Activated CD4-positive, alpha-beta memory T cell treated with anti-CD3 and anti-CD28 coated beads for 36 hours (primary cell): ENCODE data around the gene VGLL3. TPM values are rescaled to one million over a fixed set of nuclear protein-coding genes. Genes with fewer than 3 reads are reported as not detected.

Experiments used
- CTCF ChIA-PET: fragments of 350-600 bp; sonication (Branson Sonifier 250); formaldehyde crosslinking; loops from one replicate; lab custom pipeline; 2021; ENCODE audit warnings: antibody characterized with exemption, inconsistent platforms; lab: Charles Lee
- POLR2A ChIA-PET: fragments of 350-600 bp; sonication (Branson Sonifier 250); formaldehyde crosslinking; loops from one replicate; lab custom pipeline; 2021; ENCODE audit warnings: antibody characterized with exemption; lab: Charles Lee
- DNase-seq: peaks from one replicate; pipeline ENCODE4 v3.0.0-alpha.2; 2020
- H3K27ac Mint-ChIP-seq: one replicate; pipeline ENCODE4 v1.8.0; 2021; ENCODE audit warnings: mixed read lengths
- H3K27me3 Mint-ChIP-seq: one replicate; pipeline ENCODE4 v1.8.0; 2021; ENCODE audit warnings: mixed read lengths
- H3K36me3 Mint-ChIP-seq: one replicate; pipeline ENCODE4 v1.8.0; 2021; ENCODE audit warnings: mixed read lengths
- H3K4me1 Mint-ChIP-seq: one replicate; pipeline ENCODE4 v1.8.0; 2021; ENCODE audit warnings: low read depth, mixed read lengths
- H3K4me3 Mint-ChIP-seq: one replicate; pipeline ENCODE4 v1.8.0; 2021; ENCODE audit warnings: mild to moderate bottlenecking, mixed read lengths
- H3K9me3 Mint-ChIP-seq: one replicate; pipeline ENCODE4 v1.8.0; 2021; ENCODE audit warnings: mixed read lengths
- intact Hi-C: fragments of 100-400 bp; cut with micrococcal nuclease; formaldehyde crosslinking; loops from one replicate; pipeline ENCODE4 v1.15.1; 2023
- total RNA-seq, 2 experiments: library from RNA; stranded (reverse); gene quantifications; one replicate each; pipeline ENCODE4 v1.2.3, GENCODE V29; 2021

The VGLL3 gene
- total RNA-seq, 2 experiments from 2014 or later, result not detected

DNA sequence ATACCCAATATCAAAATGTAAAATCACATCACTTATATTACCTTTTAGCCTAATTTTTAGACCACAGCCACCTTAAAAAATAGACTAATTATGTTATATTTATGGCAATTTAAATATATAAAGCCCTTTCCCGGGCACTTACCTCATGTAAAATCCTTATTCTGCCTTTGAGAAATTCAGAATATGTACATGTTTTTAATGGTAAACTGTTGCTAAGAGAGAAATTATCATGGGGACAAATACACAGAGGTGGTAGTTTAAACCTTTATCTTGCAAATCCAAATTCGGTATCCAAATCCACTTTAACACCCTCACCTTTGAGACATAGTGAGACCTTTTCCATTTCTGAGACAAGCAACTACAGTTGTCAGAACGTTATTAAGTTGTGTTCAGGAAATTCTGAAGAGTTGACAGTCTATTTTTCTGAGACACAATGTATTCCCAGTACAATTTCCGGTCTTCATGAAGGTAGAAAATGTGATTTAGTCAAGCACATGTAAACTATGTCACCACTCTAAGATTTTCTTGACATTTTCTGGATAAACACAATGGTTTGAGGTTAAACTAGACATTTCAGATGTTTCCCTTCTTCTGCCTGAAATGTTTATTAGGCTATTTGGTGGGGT lies 10.6 kb upstream of the VGLL3 start:
- intact Hi-C loops, result no loop called here
- Mint-ChIP-seq H3K9me3 (no peaks in the 10 kb centered on the region), H3K27ac (no peak overlapping the region), H3K4me1 (no peaks in the 10 kb centered on the region), H3K4me3 (no peak overlapping the region), H3K36me3 (no peaks in the 10 kb centered on the region), H3K27me3 (no peaks in the 10 kb centered on the region)
- ChIA-PET CTCF (no interaction called here), POLR2A (no interaction called here)
- no peak for DNase-seq

GRCh38 chr3:87000940-87001339 lies 10.0 kb upstream of the VGLL3 start:
- H3K27ac Mint-ChIP-seq, result no peak overlapping the region
- no peaks in the 10 kb centered on the region for H3K9me3 Mint-ChIP-seq
- H3K27me3 Mint-ChIP-seq, result no peaks in the 10 kb centered on the region
- DNase-seq, result no peak
- intact Hi-C loops, result no loop called here
- ChIA-PET POLR2A (no interaction called here), CTCF (no interaction called here)
- H3K4me3 Mint-ChIP-seq, result no peak overlapping the region
- no peaks in the 10 kb centered on the region for H3K4me1 Mint-ChIP-seq
- no peaks in the 10 kb centered on the region for H3K36me3 Mint-ChIP-seq

DNA sequence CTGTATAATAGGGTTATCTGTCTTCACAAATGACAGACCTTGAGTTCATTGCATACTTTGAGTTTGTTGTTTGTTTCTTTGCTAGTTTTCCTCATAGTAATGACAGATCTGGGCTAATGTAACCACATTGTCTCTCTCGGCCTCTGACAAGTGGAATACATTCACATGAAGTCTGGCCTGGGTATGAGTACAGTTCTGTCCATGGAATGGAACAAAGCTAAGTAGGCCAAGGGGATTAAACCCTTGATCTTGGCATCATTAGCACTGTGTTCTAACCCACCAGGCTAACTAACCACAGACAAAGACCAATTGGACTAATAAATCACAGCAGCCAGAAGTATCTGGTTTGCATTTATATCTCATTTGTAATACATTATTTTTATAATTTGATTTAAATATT lies 7.6 kb upstream of the VGLL3 start:
- POLR2A ChIA-PET, result no interaction called here
- H3K27me3 Mint-ChIP-seq, result no peaks in the 10 kb centered on the region
- H3K4me1 Mint-ChIP-seq, result no peaks in the 10 kb centered on the region
- H3K4me3 Mint-ChIP-seq, result no peak overlapping the region
- H3K9me3 Mint-ChIP-seq, result no peaks in the 10 kb centered on the region
- no peaks in the 10 kb centered on the region for H3K36me3 Mint-ChIP-seq
- no peak overlapping the region for H3K27ac Mint-ChIP-seq
- DNase-seq, result no peak
- CTCF ChIA-PET, result no interaction called here
- intact Hi-C loops, result no loop called here

DNA sequence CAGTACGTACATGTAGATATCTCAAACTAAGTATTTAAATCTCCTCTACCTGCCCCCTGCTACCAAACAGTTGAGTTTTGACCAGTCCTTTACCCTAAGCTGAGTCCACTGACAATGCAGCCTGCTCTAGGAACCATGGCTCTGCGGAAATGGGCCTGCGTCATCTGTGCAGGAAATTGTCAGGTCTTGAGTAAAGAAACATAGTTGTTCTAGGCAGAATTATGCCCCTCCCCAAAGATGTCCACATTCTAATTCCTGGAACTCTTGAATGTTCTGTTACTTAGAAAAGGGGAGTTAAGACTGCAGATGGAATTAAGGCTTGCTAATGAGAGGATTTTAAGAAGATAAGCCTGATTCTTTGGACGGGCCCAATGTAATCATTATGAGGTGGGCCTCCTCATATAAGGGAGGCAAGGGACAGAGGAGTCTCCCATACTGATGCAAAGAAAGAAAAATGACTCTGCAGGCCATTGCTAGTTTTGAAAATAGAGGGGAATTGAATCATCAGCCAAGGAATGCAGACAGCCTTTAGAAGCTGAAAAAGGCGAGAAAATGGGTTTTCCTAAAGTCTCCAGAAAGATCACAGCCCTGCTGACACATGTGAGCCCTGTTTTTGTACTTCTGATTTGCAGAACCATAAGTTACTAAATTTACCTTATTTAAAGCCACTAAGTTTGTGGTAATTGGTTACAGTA lies 5.5 kb upstream of the VGLL3 start:
- intact Hi-C loops, result no loop called here
- H3K4me1 Mint-ChIP-seq, result no peaks in the 10 kb centered on the region

DNA sequence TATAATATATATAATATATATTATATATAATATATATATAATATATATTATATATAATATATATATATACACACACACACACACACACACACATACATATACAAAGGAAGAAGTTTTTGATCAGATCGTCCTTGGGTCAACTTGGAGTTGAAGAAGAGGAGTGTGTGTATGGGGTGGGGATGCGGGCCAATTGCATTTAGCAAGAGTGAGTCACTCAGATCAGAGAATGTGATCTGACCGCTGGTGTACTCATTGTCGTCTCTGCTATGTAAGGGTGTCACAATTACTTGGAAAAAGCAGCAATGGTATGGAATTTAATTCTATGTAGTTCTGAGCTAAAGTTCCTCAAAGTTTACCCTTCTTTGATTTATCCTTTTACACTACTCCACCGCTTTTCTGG lies 4.6 kb upstream of the VGLL3 start:
- Mint-ChIP-seq H3K36me3 (no peaks in the 10 kb centered on the region), H3K27me3 (peaks cover 2% of the 10 kb centered on the region), H3K4me3 (no peak overlapping the region), H3K4me1 (no peaks in the 10 kb centered on the region), H3K27ac (no peak overlapping the region), H3K9me3 (no peaks in the 10 kb centered on the region)
- CTCF ChIA-PET, result no interaction called here
- DNase-seq, result no peak
- intact Hi-C loops, result no loop called here
- POLR2A ChIA-PET, result no interaction called here

More for the DNA sequence above, 5.5 kb upstream of the VGLL3 start:
- Mint-ChIP-seq H3K27ac (no peak overlapping the region), H3K36me3 (no peaks in the 10 kb centered on the region), H3K27me3 (peaks cover under 1% of the 10 kb centered on the region), H3K4me3 (no peak overlapping the region), H3K9me3 (no peaks in the 10 kb centered on the region)
- CTCF ChIA-PET, result no interaction called here
- POLR2A ChIA-PET, result no interaction called here
- DNase-seq, result no peak

- H3K4me3 Mint-ChIP-seq, result no peak overlapping the region
- H3K27ac Mint-ChIP-seq, result no peak overlapping the region
- intact Hi-C loops, result no loop called here
- CTCF ChIA-PET, result no interaction called here
- peaks cover 3% of the 10 kb centered on the region for H3K4me1 Mint-ChIP-seq
- H3K36me3 Mint-ChIP-seq, result no peaks in the 10 kb centered on the region
- H3K27me3 Mint-ChIP-seq, result peaks cover 10% of the 10 kb centered on the region
- DNase-seq, result no peak
- POLR2A ChIA-PET, result no interaction called here
- H3K9me3 Mint-ChIP-seq, result no peaks in the 10 kb centered on the region
These were observed 2.8 kb upstream of the VGLL3 start for GRCh38 chr3:86993704-86994103.

- CTCF ChIA-PET, result no interaction called here
- DNase-seq, result no peak
- Mint-ChIP-seq H3K4me3 (no peak overlapping the region), H3K27ac (no peak overlapping the region), H3K9me3 (no peaks in the 10 kb centered on the region), H3K27me3 (peaks cover 14% of the 10 kb centered on the region), H3K36me3 (no peaks in the 10 kb centered on the region), H3K4me1 (peaks cover 3% of the 10 kb centered on the region)
- intact Hi-C loops, result no loop called here
- POLR2A ChIA-PET, result no interaction called here
These were observed 989 bp upstream of the VGLL3 start for GRCh38 chr3:86991840-86992435.

DNA sequence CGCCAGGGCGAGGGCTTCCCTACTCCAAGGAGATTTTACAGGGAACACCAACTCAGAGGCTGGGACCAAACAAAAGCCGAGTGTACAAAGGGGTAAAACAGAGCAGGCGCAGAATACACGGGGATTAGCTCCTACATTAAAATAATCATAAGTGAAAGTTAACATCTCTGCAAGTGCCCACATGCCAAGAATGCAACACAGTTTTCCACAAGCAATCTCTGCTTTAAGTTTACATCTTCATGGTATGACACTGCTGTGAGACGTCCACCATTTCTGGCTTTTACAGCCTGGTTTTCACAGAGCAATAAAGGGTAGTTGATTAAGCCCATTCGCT lies 500 bp upstream of the VGLL3 start:
- peaks cover 14% of the 10 kb centered on the region for H3K27me3 Mint-ChIP-seq
- H3K9me3 Mint-ChIP-seq, result no peaks in the 10 kb centered on the region
- H3K4me1 Mint-ChIP-seq, result peaks cover 3% of the 10 kb centered on the region
- POLR2A ChIA-PET, result no interaction called here
- intact Hi-C loops, result no loop called here
- no peak overlapping the region for H3K27ac Mint-ChIP-seq
- CTCF ChIA-PET, result no interaction called here
- no peaks in the 10 kb centered on the region for H3K36me3 Mint-ChIP-seq
- H3K4me3 Mint-ChIP-seq, result peak overlapping the region; percentile 32
- no peak for DNase-seq

DNA sequence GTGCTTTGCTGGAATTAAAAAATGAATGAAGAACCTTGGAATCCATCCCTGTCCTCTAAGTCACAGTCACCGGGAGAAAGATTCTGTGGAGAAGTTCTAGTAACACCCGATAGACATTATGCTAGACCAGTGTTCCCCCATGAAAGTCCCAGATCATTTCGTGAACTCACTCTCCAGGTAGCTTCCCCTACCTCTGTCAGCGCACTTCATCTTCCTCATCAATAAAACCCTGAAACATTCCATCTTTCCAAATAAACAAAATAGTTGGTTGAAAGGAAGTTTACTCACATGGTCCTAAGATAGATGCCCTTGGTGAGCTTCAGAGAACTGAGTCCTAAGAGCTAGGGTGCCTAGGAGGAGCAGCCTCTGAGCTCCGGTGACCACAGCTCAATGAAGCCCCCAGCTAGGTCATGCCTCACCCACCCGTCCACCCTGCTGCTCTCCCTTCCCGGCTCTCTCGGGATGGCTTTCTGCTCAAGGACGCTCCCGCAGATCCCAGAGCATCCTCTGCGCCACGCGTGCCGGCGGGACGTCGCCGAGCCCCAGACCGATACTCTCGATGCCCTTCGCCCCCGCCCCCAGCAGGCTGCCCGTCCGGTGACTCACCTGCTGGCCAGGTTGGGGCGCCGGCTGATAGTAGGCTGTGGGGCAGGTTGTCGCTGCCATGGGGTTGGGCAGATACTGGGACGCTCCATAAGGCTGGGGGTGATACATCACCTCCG lies 776 bp downstream of the VGLL3 start:
- Mint-ChIP-seq H3K27me3 (peaks cover 14% of the 10 kb centered on the region), H3K4me1 (peaks cover 3% of the 10 kb centered on the region), H3K27ac (no peak overlapping the region), H3K4me3 (no peak overlapping the region), H3K36me3 (no peaks in the 10 kb centered on the region), H3K9me3 (no peaks in the 10 kb centered on the region)
- POLR2A ChIA-PET, result no interaction called here
- intact Hi-C loops, result no loop called here
- CTCF ChIA-PET, result no interaction called here
- peak; percentile 18 for DNase-seq

GRCh38 chr3:86989611-86990010 lies 1.3 kb downstream of the VGLL3 start:
- no peak overlapping the region for H3K4me3 Mint-ChIP-seq
- H3K4me1 Mint-ChIP-seq, result peaks cover 3% of the 10 kb centered on the region
- POLR2A ChIA-PET, result no interaction called here
- no peaks in the 10 kb centered on the region for H3K9me3 Mint-ChIP-seq
- H3K27me3 Mint-ChIP-seq, result peaks cover 14% of the 10 kb centered on the region
- CTCF ChIA-PET, result no interaction called here
- no peak overlapping the region for H3K27ac Mint-ChIP-seq
- no peaks in the 10 kb centered on the region for H3K36me3 Mint-ChIP-seq
- intact Hi-C loops, result no loop called here
- DNase-seq, result no peak

- Mint-ChIP-seq H3K4me3 (no peak overlapping the region), H3K27ac (no peak overlapping the region), H3K27me3 (peaks cover 14% of the 10 kb centered on the region), H3K36me3 (no peaks in the 10 kb centered on the region), H3K9me3 (no peaks in the 10 kb centered on the region), H3K4me1 (peaks cover 3% of the 10 kb centered on the region)
- POLR2A ChIA-PET, result no interaction called here
- no peak for DNase-seq
- CTCF ChIA-PET, result no interaction called here
- intact Hi-C loops, result no loop called here
These were observed 1.9 kb downstream of the VGLL3 start for GRCh38 chr3:86989006-86989405.

DNA sequence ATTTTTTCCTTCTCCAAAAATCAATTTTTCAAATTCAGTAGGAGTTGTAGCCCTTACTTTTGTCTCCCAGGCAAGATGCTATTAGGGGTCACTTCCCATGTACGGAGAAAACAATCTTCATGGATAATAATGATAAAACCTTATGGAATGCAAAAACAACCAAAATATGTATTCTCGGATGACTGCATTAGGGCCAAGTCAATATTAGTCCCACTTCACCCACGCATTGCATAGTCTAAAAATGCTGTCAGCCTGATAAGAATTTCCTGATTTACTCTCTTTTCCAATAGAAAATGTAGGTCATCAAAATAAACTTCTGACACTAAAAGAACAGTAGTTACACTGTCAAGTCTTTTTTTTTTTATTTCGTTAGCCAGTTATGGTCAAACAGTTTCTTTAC lies 2.7 kb downstream of the VGLL3 start:
- ChIA-PET CTCF (no interaction called here), POLR2A (no interaction called here)
- Mint-ChIP-seq H3K27me3 (peaks cover 14% of the 10 kb centered on the region), H3K36me3 (no peaks in the 10 kb centered on the region), H3K4me1 (peaks cover 3% of the 10 kb centered on the region), H3K4me3 (no peak overlapping the region), H3K9me3 (no peaks in the 10 kb centered on the region), H3K27ac (no peak overlapping the region)
- intact Hi-C loops, result no loop called here
- DNase-seq, result no peak
